Activated T-cell treated with anti-CD3 and anti-CD28 coated beads, Interleukin-2, amount 50 U/mL, for 1 hour (primary cell): ENCODE measurements around the gene PRXL2C.
"Not testable (repeated sequence)": the region's sequence is repeated elsewhere in the genome, so short reads cannot be mapped to it uniquely, and the experiment has no call there.

ENCODE experiments used
- DNase-seq: peaks from one replicate; pipeline ENCODE4 v3.0.0-alpha.2; 2020

PRXL2C gene

GRCh38 chr9:96655198-96655851, at the start of gene PRXL2C:
Gene PRXL2C (minus strand): TSS chr9:96655317. CDS start chr9:96655281, 36 bp downstream.
- peak; percentile 88 for DNase-seq

- not testable (repeated sequence) for DNase-seq
Measured at GRCh38 chr9:96700721-96701375, 45.7 kb upstream of the PRXL2C start.

- DNase-seq = no peak
Measured at GRCh38 chr9:96691326-96691725, 36.2 kb upstream of the PRXL2C start.

GRCh38 chr9:96688745-96689464, 33.8 kb upstream of the PRXL2C start:
- no peak for DNase-seq

- no peak for DNase-seq
Measured at GRCh38 chr9:96688187-96688586, 33.1 kb upstream of the PRXL2C start.

GRCh38 chr9:96686638-96687335, 31.7 kb upstream of the PRXL2C start:
- DNase-seq = peak; percentile 86

GRCh38 chr9:96680812-96681499, 25.8 kb upstream of the PRXL2C start:
- no peak for DNase-seq

GRCh38 chr9:96674906-96675538, 19.9 kb upstream of the PRXL2C start:
- DNase-seq = no peak

GRCh38 chr9:96673786-96674185, 18.7 kb upstream of the PRXL2C start:
- not testable (repeated sequence) for DNase-seq

GRCh38 chr9:96668868-96669534, 13.9 kb upstream of the PRXL2C start:
- DNase-seq = no peak

- no peak for DNase-seq
Measured at GRCh38 chr9:96667363-96667728, 12.2 kb upstream of the PRXL2C start.

- not testable (repeated sequence) for DNase-seq
Measured at GRCh38 chr9:96666653-96667362, 11.7 kb upstream of the PRXL2C start.

- no peak for DNase-seq
Measured at GRCh38 chr9:96665789-96666188, 10.7 kb upstream of the PRXL2C start.

GRCh38 chr9:96663506-96664120, 8.5 kb upstream of the PRXL2C start:
- no peak for DNase-seq

GRCh38 chr9:96661711-96662110, 6.6 kb upstream of the PRXL2C start:
- no peak for DNase-seq

GRCh38 chr9:96660692-96661248, 5.7 kb upstream of the PRXL2C start:
- no peak for DNase-seq

GRCh38 chr9:96654450-96655197, 493 bp downstream of the PRXL2C start:
- DNase-seq = peak; percentile 83

GRCh38 chr9:96651626-96652025, 3.5 kb downstream of the PRXL2C start:
- no peak for DNase-seq

- no peak for DNase-seq
Measured at GRCh38 chr9:96649620-96650324, 5.3 kb downstream of the PRXL2C start.
